ENCODE measurements around the gene OSBPL2. TPM values are rescaled to one million over a fixed set of nuclear protein-coding genes. Genes with fewer than 3 reads are reported as not detected.
A peak's percentile ranks its signal among the peaks of the same experiment; 100 is the strongest.

OSBPL2 gene
- total and polyA plus RNA-seq, 10 donors = 9.2 to 81.7 (median 48.4) TPM

- TF ChIP-seq POLR2AphosphoS5 (IDR thresholded peaks at IDR 0.05) (peak in 1 of 3 donors; percentile 36), CTCF (IDR thresholded peaks at IDR 0.05 in 8 of 11, conservative IDR thresholded peaks at IDR 0.05 in 3 of 11) (no peak)
- DNase-seq = no peak
- no peaks in the 10 kb centered on the region for H3K27me3 ChIP-seq (replicated peaks in 1 of 7)
- peak overlapping the region in 5 of 8 donors; percentile 23 to 78 (median 39) for H3K27ac ChIP-seq
- H3K4me1 ChIP-seq = peaks cover 12 to 74% (median 45%) of the 10 kb centered on the region in 6 donors
- intact Hi-C loops (cut with DNase I; ENCODE audit: low total_unique reads) = no loop called here
- 69 to 79% (median 72%) methylated on average over 9 to 11 of the region's 11 CpGs for WGBS, 5 donors
- no peaks in the 10 kb centered on the region for H3K9me3 ChIP-seq
- H3K4me3 ChIP-seq = no peak overlapping the region
- peaks cover 0 to 100% (median 58%) of the 10 kb centered on the region in 6 donors for H3K36me3 ChIP-seq
These were observed 53.8 kb downstream of the OSBPL2 start for GRCh38 chr20:62292108-62292507.

- Histone ChIP-seq H3K9me3 (no peaks in the 10 kb centered on the region), H3K27ac (peak overlapping the region in 4 of 8 donors; percentile 12 to 78 (median 26)), H3K4me3 (no peak overlapping the region), H3K4me1 (peaks cover 12 to 74% (median 48%) of the 10 kb centered on the region in 6 donors), H3K36me3 (peaks cover 0 to 100% (median 56%) of the 10 kb centered on the region in 6 donors), H3K27me3 (replicated peaks in 1 of 7) (no peaks in the 10 kb centered on the region)
- TF ChIP-seq POLR2AphosphoS5 (IDR thresholded peaks at IDR 0.05) (no peak), CTCF (IDR thresholded peaks at IDR 0.05 in 8 of 11, conservative IDR thresholded peaks at IDR 0.05 in 3 of 11) (no peak), POLR2A (IDR thresholded peaks at IDR 0.05) (no peak)
- no peak for DNase-seq
- intact Hi-C loops (cut with DNase I; ENCODE audit: low total_unique reads) = no loop called here
- WGBS, 5 donors = 91 to 95% (median 93%) methylated on average over 20 of the region's 20 CpGs
These were observed 54.9 kb downstream of the OSBPL2 start for GRCh38 chr20:62293111-62293784.

- no peak for DNase-seq
- no peaks in the 10 kb centered on the region for H3K27me3 ChIP-seq (replicated peaks in 1 of 7)
- H3K4me3 ChIP-seq = no peak overlapping the region
- H3K36me3 ChIP-seq = peaks cover 0 to 100% (median 53%) of the 10 kb centered on the region in 6 donors
- intact Hi-C loops (cut with DNase I; ENCODE audit: low total_unique reads) = no loop called here
- no peaks in the 10 kb centered on the region for H3K9me3 ChIP-seq
- H3K4me1 ChIP-seq = peaks cover 7 to 72% (median 47%) of the 10 kb centered on the region in 6 donors
- no peak for TF ChIP-seq POLR2AphosphoS5 (IDR thresholded peaks at IDR 0.05)
- no peak for TF ChIP-seq POLR2A (IDR thresholded peaks at IDR 0.05)
- TF ChIP-seq CTCF (IDR thresholded peaks at IDR 0.05 in 8 of 11, conservative IDR thresholded peaks at IDR 0.05 in 3 of 11) = no peak
- H3K27ac ChIP-seq = peak overlapping the region in 3 of 8 donors; percentile 12 to 78 (median 39)
- 91 to 93% (median 92%) methylated on average over 9 of the region's 9 CpGs for WGBS, 5 donors
These were observed 55.6 kb downstream of the OSBPL2 start for GRCh38 chr20:62293946-62294345.

GRCh38 chr20:62294516-62294915 is 56.2 kb downstream of the OSBPL2 start:
- Histone ChIP-seq H3K4me1 (peaks cover 6 to 68% (median 45%) of the 10 kb centered on the region in 6 donors), H3K4me3 (no peak overlapping the region), H3K9me3 (no peaks in the 10 kb centered on the region), H3K27ac (peak overlapping the region in 1 of 8 donors; percentile 32), H3K27me3 (replicated peaks in 1 of 7) (no peaks in the 10 kb centered on the region), H3K36me3 (peaks cover 0 to 97% (median 48%) of the 10 kb centered on the region in 6 donors)
- DNase-seq = peak; percentile 80
- intact Hi-C loops (cut with DNase I; ENCODE audit: low total_unique reads) = no loop called here
- WGBS, 5 donors = 76 to 83% (median 80%) methylated on average over 17 of the region's 17 CpGs
- TF ChIP-seq CTCF (IDR thresholded peaks at IDR 0.05 in 8 of 11, conservative IDR thresholded peaks at IDR 0.05 in 3 of 11) (no peak), POLR2AphosphoS5 (IDR thresholded peaks at IDR 0.05) (peak; percentile 34 to 71 (median 35)), POLR2A (IDR thresholded peaks at IDR 0.05) (no peak)

All from spleen (tissue), 11 donors.